ENCODE measurements around the gene SEPTIN10.

- TF ChIP-seq EZH2 (IDR thresholded peaks at IDR 0.05) = no peak
- TF ChIP-seq POLR2AphosphoS5 (IDR thresholded peaks at IDR 0.05; ENCODE audit: borderline replicate concordance, low read depth, low read length) = no peak
- no peak for TF ChIP-seq FOXP2 (optimal IDR thresholded peaks at IDR 0.05; ENCODE audit: control extremely low read depth, extremely low read length, insufficient read depth)
Observed at GRCh38 chr2:109494351-109494750, 119.4 kb downstream of the SEPTIN10 start.
